ENCODE results near the gene SAFB. TPM values are rescaled to one million over a fixed set of nuclear protein-coding genes. Genes with fewer than 3 reads are reported as not detected.

SAFB gene
- total RNA-seq, 1 experiment from 2014 or later = 16.7 TPM

DNA sequence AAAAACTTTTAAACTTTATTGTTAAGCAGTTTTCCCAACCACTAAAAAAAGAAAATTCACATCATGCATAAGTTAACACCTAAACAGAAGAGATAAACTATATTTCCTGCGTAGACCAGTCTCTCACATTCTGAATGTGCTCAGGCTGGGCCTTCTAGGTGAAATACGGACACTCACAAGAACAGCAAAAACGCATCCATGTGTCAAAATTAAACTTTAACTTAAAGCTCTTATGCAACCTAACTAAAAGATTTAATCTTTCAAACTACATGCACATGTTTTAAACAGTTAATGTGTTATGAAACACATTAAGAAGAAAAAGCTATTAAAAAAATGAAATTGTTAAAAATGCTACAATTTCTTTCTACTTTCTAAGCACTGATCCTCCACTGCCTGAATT lies 2.9 kb upstream of the SAFB start:
- in situ Hi-C loops (cut with HindIII; ENCODE audit: low pct_unique_long_range_greater_than_20kb, low sequenced_read_pairs) = no loop called here

DNA sequence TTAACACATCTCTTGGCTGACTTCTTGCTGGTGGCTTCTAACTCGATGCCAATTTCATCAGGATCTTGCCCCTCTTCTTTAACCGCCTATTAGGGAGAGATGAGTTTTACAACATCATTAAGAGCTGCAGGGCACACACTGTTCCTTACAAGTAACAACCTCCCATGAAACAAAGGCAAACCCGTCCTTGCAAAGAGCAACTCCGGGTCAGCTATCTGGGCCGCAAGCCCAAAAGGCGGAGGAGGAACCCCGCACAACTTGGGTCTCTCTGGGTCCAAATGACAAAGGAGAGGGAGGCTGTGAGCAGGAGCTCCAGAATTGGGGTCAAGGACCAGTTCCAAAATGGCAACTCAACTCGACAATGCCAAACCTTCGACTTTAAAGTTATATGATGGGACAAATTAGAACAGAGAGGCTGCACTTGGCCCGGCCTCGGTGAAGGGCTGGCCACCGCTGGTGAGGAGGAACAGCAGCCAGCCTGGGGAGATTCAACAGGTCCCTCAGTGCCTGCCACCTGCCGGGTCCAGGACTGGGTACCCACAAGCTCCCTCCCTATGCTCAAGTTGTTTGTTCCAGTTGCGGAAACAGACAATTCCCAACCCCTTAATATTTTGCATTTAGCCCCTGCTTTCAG lies 1.5 kb upstream of the SAFB start:
- no peak for DNase-seq (ENCODE audit: low read depth, low spot score)
- in situ Hi-C loops (cut with HindIII; ENCODE audit: low pct_unique_long_range_greater_than_20kb, low sequenced_read_pairs) = no loop called here

More for the DNA sequence above, 2.9 kb upstream of the SAFB start:
- DNase-seq (ENCODE audit: low read depth, low spot score) = no peak

DNA sequence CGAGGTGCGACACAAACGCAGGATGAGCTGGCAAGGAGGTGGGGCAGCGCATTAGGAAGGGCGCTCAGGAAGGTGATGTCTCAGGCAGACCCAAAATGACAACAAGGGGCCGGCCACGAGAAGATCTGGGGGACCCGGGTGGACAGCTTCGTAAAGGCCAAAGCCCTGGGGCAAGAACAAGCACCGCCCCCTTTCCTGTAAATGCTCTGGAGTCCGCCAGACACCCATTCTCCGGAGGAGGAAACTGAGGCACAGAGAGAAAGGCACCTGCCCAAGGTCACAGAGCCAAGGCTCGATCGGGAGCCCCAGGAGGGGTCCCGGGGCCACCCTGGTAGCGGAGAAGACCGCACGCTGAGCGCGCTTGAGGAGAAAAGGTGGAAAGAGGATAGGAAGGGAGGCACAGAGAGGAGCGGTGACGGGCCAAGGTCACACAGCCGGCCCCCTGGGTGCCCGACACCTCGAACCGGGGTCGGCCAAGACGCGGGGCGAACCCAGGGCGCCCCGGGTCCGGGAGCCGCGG lies 878 bp upstream of the SAFB start:
- in situ Hi-C loops (cut with HindIII; ENCODE audit: low pct_unique_long_range_greater_than_20kb, low sequenced_read_pairs) = no loop called here
- DNase-seq (ENCODE audit: low read depth, low spot score) = peak; percentile 14

DNA sequence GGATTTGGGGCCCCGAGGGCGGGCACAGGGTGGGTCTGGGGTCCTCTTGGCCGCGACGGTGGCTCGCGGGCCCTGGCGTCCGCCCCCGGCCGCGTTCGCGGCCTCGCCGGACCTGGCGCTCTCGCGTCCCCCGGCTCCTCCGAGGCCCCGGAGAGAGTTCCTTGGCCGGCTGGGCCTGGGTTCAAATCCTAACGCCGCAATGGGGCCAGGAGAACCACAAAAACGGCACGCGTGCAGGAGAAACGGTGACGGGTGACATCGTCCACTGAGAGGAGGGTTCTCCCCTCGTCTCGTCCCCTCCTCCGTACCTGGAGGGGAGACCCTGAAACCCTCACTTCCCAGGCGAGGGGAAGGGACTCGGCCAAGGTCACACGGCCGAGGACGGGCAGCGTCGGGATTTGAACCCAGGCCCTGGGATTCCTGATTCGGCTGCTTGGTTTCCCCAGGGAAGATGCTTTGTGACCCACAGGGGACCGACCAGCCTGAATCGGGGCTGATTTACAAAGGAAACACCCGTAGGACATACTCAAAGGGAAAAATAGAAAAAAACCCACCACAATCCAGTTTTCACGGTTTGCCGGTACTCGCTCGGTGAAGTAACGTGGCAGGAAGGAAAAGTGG lies 624 bp downstream of the SAFB start:
- DNase-seq (ENCODE audit: low read depth, low spot score) = no peak
- in situ Hi-C loops (cut with HindIII; ENCODE audit: low pct_unique_long_range_greater_than_20kb, low sequenced_read_pairs) = no loop called here

DNA sequence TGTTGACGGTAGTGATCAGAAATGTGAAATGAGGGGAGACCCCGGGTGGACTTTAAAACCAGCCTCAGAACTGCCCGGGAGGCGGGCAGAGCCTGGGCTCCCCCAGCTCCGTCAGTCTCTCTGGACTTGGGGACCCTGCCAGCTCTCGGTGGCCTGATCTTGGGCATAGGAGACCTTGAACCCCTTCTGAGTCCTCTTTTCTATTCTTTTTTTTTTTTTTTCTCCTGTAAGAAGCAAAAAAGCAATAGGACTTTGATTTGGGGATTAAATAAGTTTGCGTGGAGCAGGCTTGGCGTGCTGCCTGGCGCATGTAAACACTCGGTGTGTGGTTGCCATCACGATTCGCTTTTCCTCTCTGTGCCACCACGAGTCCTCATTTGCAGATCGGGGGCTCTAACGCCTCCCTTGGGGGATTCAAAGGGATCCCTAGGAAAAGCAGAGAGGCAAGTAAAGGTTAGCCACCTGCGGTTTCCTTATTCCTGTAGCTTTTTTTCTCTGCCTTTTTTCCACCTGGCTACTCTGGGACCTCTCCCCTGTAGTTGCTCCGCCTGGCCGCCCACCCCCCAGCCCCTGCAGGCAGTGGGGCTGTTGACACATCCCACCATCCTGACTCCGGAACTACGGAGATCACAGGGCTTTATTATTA lies 1.3 kb downstream of the SAFB start:
- DNase-seq (ENCODE audit: low read depth, low spot score) = peak; percentile 20
- in situ Hi-C loops (cut with HindIII; ENCODE audit: low pct_unique_long_range_greater_than_20kb, low sequenced_read_pairs) = no loop called here

- in situ Hi-C loops (cut with HindIII; ENCODE audit: low pct_unique_long_range_greater_than_20kb, low sequenced_read_pairs) = no loop called here
- DNase-seq (ENCODE audit: low read depth, low spot score) = no peak
Observed at GRCh38 chr19:5624741-5625278, 1.9 kb downstream of the SAFB start.

GRCh38 chr19:5625641-5626040 lies 2.8 kb downstream of the SAFB start:
- no peak for DNase-seq (ENCODE audit: low read depth, low spot score)
- in situ Hi-C loops (cut with HindIII; ENCODE audit: low pct_unique_long_range_greater_than_20kb, low sequenced_read_pairs) = no loop called here

DNA sequence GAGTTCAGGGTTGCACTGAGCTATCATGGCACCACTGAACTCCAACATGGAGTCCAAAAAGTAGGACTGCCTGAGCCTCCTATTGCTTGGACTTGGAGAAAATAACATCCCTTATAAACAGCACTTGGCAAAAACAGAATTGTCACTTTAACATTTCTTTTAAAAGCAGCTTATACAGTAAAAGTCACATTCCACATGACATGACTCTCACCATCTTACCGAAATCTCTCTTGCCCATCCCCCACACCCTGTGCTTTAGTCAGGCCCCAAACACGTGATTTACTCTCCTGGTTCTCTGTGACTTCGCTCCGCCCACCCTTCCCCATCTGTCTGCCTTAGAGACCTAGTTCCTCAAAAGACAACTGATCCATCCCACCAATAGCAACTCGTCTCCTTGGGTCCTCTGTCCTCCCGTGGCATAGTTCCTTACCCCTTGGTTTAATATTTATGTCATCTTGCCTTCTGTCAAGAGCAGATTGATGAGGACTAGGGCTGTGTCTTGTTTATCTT lies 4.6 kb downstream of the SAFB start:
- in situ Hi-C loops (cut with HindIII; ENCODE audit: low pct_unique_long_range_greater_than_20kb, low sequenced_read_pairs) = no loop called here
- DNase-seq (ENCODE audit: low read depth, low spot score) = peak; percentile 54

DNA sequence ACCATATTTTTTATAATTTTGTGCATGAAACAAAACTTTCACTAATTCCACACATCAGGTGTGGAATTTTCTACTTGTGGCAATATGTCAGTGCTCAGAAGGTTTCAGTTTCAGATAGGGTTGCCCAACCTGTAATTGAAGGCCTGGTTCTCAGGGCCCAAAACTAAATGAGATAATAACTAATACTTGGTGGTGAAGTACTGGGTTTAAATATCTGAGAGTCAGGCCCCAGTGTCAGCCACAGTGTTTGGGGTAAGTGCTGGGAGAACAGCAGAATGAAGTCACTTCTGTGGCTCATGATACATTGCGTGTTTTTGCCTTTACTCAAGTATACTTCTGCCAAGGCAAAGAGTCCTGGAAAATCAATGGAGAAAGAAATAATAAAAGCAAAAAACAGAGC lies 5.6 kb downstream of the SAFB start:
- in situ Hi-C loops (cut with HindIII; ENCODE audit: low pct_unique_long_range_greater_than_20kb, low sequenced_read_pairs) = no loop called here
- no peak for DNase-seq (ENCODE audit: low read depth, low spot score)

GRCh38 chr19:5628919-5629481 lies 6.1 kb downstream of the SAFB start:
- DNase-seq (ENCODE audit: low read depth, low spot score) = no peak
- in situ Hi-C loops (cut with HindIII; ENCODE audit: low pct_unique_long_range_greater_than_20kb, low sequenced_read_pairs) = no loop called here

DNA sequence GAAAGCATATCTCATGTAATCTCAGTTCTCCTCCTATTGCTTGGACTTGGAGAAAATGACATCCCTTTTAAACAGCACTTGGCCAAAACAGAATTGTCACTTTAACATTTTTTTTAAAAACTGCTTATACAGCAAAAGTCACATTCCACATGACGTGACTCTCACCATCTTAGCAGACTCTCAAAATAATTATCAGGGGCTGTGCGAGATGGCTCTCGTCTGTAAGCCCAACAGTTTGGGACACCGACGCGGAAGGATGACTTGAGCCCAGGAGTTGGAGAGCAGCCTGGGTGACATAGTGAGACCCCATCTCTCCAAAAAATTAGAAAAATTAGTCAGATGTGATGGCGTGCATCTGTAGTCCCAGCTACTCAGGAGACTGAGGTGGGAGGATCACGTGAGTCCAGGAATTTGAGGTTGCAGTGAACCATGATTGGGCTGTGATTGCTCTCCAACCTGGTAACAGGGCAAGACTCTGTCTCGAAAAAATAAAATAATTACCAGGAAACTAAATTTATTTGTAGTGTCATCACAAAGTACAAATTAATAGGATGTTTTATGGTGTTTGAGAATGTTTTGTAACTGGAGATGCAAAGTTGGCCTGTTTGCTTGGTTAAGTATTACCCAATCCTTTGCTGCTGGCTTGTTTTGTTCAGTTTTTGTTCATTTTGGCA lies 8.8 kb downstream of the SAFB start:
- in situ Hi-C loops (cut with HindIII; ENCODE audit: low pct_unique_long_range_greater_than_20kb, low sequenced_read_pairs) = no loop called here

GRCh38 chr19:5632241-5632612 lies 9.3 kb downstream of the SAFB start:
- in situ Hi-C loops (cut with HindIII; ENCODE audit: low pct_unique_long_range_greater_than_20kb, low sequenced_read_pairs) = no loop called here
- no peak for DNase-seq (ENCODE audit: low read depth, low spot score)

More for the DNA sequence above, 8.8 kb downstream of the SAFB start:
- DNase-seq (ENCODE audit: low read depth, low spot score) = no peak

DNA sequence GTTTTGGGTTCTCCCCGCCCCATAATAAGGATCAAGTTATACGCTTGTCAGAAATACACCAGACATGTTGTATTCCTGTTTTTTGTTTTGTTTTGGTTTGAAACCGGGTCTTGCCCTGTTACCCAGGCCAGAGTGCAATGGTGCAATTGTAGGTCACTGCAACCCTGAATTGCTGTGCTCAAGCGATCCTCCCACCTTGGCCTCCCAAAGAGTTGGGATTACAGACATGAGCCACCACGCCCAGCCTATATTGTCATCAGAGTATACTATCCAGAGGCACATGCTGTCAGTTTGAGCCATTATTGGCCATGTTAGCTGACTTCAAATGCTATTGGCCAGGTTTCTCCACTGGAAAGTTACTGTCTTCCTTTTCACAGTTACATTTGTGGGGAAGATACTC lies 9.8 kb downstream of the SAFB start:
- in situ Hi-C loops (cut with HindIII; ENCODE audit: low pct_unique_long_range_greater_than_20kb, low sequenced_read_pairs) = no loop called here
- no peak for DNase-seq (ENCODE audit: low read depth, low spot score)

DNA sequence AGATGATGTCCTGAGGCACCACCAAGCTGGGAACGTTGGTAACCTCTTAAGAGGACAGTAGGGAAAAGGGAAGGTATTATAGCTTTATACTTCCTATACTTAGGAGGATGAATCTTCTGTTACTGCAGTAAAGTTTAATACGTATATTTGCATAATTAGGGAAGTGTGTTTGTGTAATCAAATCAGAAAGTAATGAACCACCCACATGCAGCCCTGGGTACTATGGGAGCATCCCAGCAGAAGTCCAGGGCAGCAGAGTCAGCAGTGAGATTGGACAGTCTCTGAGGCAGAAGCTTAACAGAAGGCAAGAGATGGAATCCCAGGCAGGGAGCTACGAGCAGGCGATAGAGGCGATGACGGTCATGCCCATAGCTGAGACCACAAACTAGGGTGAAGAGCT lies 12.5 kb downstream of the SAFB start:
- in situ Hi-C loops (cut with HindIII; ENCODE audit: low pct_unique_long_range_greater_than_20kb, low sequenced_read_pairs) = no loop called here
- DNase-seq (ENCODE audit: low read depth, low spot score) = no peak

DNA sequence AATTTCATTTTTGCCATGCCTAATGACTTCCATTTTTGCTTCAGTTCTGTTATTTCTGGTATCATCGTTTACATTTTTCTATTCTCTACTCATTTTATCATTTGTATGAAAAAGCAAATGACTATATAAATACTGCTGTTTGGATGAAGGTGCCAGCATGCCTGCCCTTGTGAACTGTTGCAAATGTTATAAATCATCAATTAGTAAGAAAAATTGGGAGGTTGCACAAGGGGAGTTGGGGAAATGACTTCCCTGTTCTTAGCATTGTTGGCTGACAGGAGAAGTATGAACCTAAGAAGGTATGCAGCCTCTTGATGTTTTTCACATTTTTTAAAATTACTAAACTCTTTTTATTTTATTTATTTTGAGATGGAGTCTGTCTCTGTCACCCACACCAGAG lies 15.1 kb downstream of the SAFB start:
- in situ Hi-C loops (cut with HindIII; ENCODE audit: low pct_unique_long_range_greater_than_20kb, low sequenced_read_pairs) = no loop called here
- no peak for DNase-seq (ENCODE audit: low read depth, low spot score)

DNA sequence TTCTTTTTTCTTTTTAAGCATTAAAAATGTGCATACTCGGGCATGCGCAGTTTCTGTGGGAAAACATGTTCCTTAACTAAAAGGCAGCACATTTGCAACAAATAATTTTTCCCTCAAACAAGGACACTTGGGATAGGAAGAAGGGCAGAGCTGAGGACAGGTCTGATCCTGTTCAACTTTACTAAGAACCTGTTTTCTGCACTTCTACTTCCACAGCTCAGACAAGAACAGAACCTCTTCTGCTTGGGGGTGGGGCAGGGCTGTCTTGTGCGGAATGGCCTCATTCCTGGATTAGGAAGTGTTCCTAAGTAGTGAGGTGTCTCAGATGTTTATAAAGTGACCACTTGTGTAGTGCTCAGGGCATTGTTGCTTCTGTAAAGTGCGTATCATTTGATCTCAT lies 18.3 kb downstream of the SAFB start:
- in situ Hi-C loops (cut with HindIII; ENCODE audit: low pct_unique_long_range_greater_than_20kb, low sequenced_read_pairs) = no loop called here
- no peak for DNase-seq (ENCODE audit: low read depth, low spot score)

- no peak for DNase-seq (ENCODE audit: low read depth, low spot score)
- in situ Hi-C loops (cut with HindIII; ENCODE audit: low pct_unique_long_range_greater_than_20kb, low sequenced_read_pairs) = no loop called here
Observed at GRCh38 chr19:5642204-5642603, 19.3 kb downstream of the SAFB start.

DNA sequence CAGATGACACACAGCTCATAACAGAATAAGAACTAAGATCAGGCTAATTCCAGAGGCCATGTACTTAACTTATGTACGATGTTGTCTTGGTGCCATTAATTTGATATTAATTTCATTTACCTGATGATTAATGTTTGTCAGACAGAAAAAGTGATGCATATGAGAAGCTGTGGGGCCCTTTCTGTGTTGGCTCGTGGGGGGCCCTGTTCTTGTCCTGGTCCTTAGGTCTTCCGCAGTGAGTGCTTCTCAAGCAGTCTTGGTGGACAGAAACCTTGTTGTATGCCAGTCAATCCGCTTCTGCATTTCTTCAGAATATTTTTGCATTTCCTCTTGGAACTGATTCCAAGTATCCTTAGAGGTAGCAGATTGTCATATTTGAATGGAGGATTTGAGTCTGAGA lies 20.2 kb downstream of the SAFB start:
- no peak for DNase-seq (ENCODE audit: low read depth, low spot score)
- in situ Hi-C loops (cut with HindIII; ENCODE audit: low pct_unique_long_range_greater_than_20kb, low sequenced_read_pairs) = no loop called here
